ENCODE results near the gene LAMB4. TPM values are rescaled to one million over a fixed set of nuclear protein-coding genes. Genes with fewer than 3 reads are reported as not detected.

The LAMB4 gene
- total RNA-seq, 4 donors from 2014 or later, result 0.15 to 8.1 (median 1.7) TPM

GRCh38 chr7:108090791-108091460 is 39.2 kb downstream of the LAMB4 start:
- no peaks in the 10 kb centered on the region for H3K36me3 ChIP-seq
- WGBS, 2 donors, result 82 to 83% methylated on average over 7 of the region's 7 CpGs
- intact Hi-C loops (cut with DNase I), result no loop called here
- no peaks in the 10 kb centered on the region for H3K27me3 ChIP-seq
- TF ChIP-seq CTCF (IDR thresholded peaks at IDR 0.05), result no peak
- TF ChIP-seq POLR2A (IDR thresholded peaks at IDR 0.05), result no peak
- H3K4me1 ChIP-seq, result peaks cover 10 to 11% of the 10 kb centered on the region in 2 donors
- H3K27ac ChIP-seq, result no peak overlapping the region
- no peak overlapping the region for H3K4me3 ChIP-seq (replicated peaks in 1 of 3)
- H3K9me3 ChIP-seq, result no peaks in the 10 kb centered on the region
- no peak for DNase-seq

- TF ChIP-seq CTCF (IDR thresholded peaks at IDR 0.05) (no peak), POLR2A (IDR thresholded peaks at IDR 0.05) (no peak)
- 85 to 93% methylated on average over 1 of the region's 1 CpG for WGBS, 2 donors
- no peak overlapping the region for H3K4me3 ChIP-seq (replicated peaks in 1 of 3)
- H3K27me3 ChIP-seq, result no peaks in the 10 kb centered on the region
- H3K36me3 ChIP-seq, result no peaks in the 10 kb centered on the region
- no peak for DNase-seq
- peaks cover 0 to 2% of the 10 kb centered on the region in 2 donors for H3K4me1 ChIP-seq
- intact Hi-C loops (cut with DNase I), result no loop called here
- no peaks in the 10 kb centered on the region for H3K9me3 ChIP-seq
- no peak overlapping the region for H3K27ac ChIP-seq
These were observed 40.8 kb downstream of the LAMB4 start for GRCh38 chr7:108089381-108089780.

GRCh38 chr7:108088729-108089128 is 41.4 kb downstream of the LAMB4 start:
- Histone ChIP-seq H3K9me3 (no peaks in the 10 kb centered on the region), H3K4me3 (replicated peaks in 1 of 3) (no peak overlapping the region), H3K27ac (no peak overlapping the region), H3K4me1 (no peaks in the 10 kb centered on the region), H3K36me3 (no peaks in the 10 kb centered on the region), H3K27me3 (no peaks in the 10 kb centered on the region)
- intact Hi-C loops (cut with DNase I), result no loop called here
- DNase-seq, result no peak
- no peak for TF ChIP-seq CTCF (IDR thresholded peaks at IDR 0.05)
- no peak for TF ChIP-seq POLR2A (IDR thresholded peaks at IDR 0.05)

GRCh38 chr7:108087778-108088177 is 42.4 kb downstream of the LAMB4 start:
- H3K27ac ChIP-seq, result no peak overlapping the region
- 95 to 100% methylated on average over 1 of the region's 1 CpG for WGBS, 2 donors
- no peak overlapping the region for H3K4me3 ChIP-seq (replicated peaks in 1 of 3)
- no peaks in the 10 kb centered on the region for H3K27me3 ChIP-seq
- no peaks in the 10 kb centered on the region for H3K36me3 ChIP-seq
- TF ChIP-seq CTCF (IDR thresholded peaks at IDR 0.05), result no peak
- H3K4me1 ChIP-seq, result no peaks in the 10 kb centered on the region
- intact Hi-C loops (cut with DNase I), result no loop called here
- no peak for DNase-seq
- no peaks in the 10 kb centered on the region for H3K9me3 ChIP-seq

GRCh38 chr7:108086962-108087361 is 43.2 kb downstream of the LAMB4 start:
- TF ChIP-seq POLR2A (IDR thresholded peaks at IDR 0.05) (no peak), CTCF (IDR thresholded peaks at IDR 0.05) (no peak)
- no peak for DNase-seq
- H3K27ac ChIP-seq, result no peak overlapping the region
- no peaks in the 10 kb centered on the region for H3K4me1 ChIP-seq
- 66 to 73% methylated on average over 2 of the region's 2 CpGs for WGBS, 2 donors
- no peaks in the 10 kb centered on the region for H3K36me3 ChIP-seq
- no peaks in the 10 kb centered on the region for H3K27me3 ChIP-seq
- intact Hi-C loops (cut with DNase I), result no loop called here
- H3K9me3 ChIP-seq, result no peaks in the 10 kb centered on the region
- no peak overlapping the region for H3K4me3 ChIP-seq (replicated peaks in 1 of 3)
